Mesenchymal stem cell (in vitro differentiated cells and primary cell): ENCODE results near the gene SERINC5.

Experiments used
- DNase-seq: peaks from one replicate; pipeline ENCODE4 v3.0.0-alpha.2; 2013
- H2AFZ ChIP-seq: one replicate; pipeline ENCODE4 v1.6.1; 2013; ENCODE audit warnings: low read depth, mild to moderate bottlenecking, control low read depth, inconsistent platforms, low read length, moderate library complexity
- H2AK5ac ChIP-seq: 2 replicates; pipeline ENCODE4 v1.6.1; 2013; ENCODE audit warnings: low read length, moderate library complexity, mild to moderate bottlenecking, inconsistent platforms; ENCODE audit not compliant: severe bottlenecking
- H2BK120ac ChIP-seq: one replicate; pipeline ENCODE4 v1.6.1; 2013; ENCODE audit warnings: low read depth, mild to moderate bottlenecking, inconsistent platforms, low read length, moderate library complexity
- H2BK12ac ChIP-seq, 2 experiments: one replicate each; pipeline ENCODE4 v1.6.1; 2013; ENCODE audit warnings: inconsistent platforms in 2 of 2, low read length in 2 of 2, mild to moderate bottlenecking in 2 of 2, moderate library complexity in 2 of 2, control low read depth in 1 of 2
- H2BK15ac ChIP-seq: one replicate; pipeline ENCODE4 v1.6.1; 2013; ENCODE audit warnings: mild to moderate bottlenecking, low read depth, inconsistent platforms; ENCODE audit not compliant: poor library complexity, severe bottlenecking
- H2BK5ac ChIP-seq: 2 replicates; pipeline ENCODE4 v1.6.1; 2013; ENCODE audit warnings: low read depth, mild to moderate bottlenecking, low read length, control low read depth, inconsistent platforms; ENCODE audit not compliant: poor library complexity, severe bottlenecking
- H3K14ac ChIP-seq, 2 experiments: one replicate each; pipeline ENCODE4 v1.6.1; 2013; ENCODE audit warnings: inconsistent platforms in 2 of 2, low read length in 2 of 2, control low read depth in 1 of 2, mild to moderate bottlenecking in 1 of 2, moderate library complexity in 1 of 2
- H3K18ac ChIP-seq, 2 experiments: one replicate each; pipeline ENCODE4 v1.6.1; 2013; ENCODE audit warnings: inconsistent platforms in 2 of 2, low read length in 2 of 2, control low read depth in 1 of 2, low read depth in 1 of 2, mild to moderate bottlenecking in 1 of 2
- H3K23ac ChIP-seq, 2 experiments: one replicate each; pipeline ENCODE4 v1.6.1; 2013; ENCODE audit warnings: inconsistent platforms in 2 of 2, low read length in 2 of 2, mild to moderate bottlenecking in 2 of 2, moderate library complexity in 2 of 2, control low read depth in 1 of 2
- H3K27ac ChIP-seq: 2 replicates; pipeline ENCODE4 v1.5.1; 2013; ENCODE audit warnings: mild to moderate bottlenecking, moderate library complexity, low read length, control low read depth, inconsistent platforms; ENCODE audit not compliant: poor library complexity, severe bottlenecking
- H3K27me3 ChIP-seq, 2 experiments: 2 replicates each; pipeline versions ENCODE4 v1.6.1 to v1.7.0; 2013; ENCODE audit warnings: low read length in 2 of 2, mild to moderate bottlenecking in 2 of 2, moderate library complexity in 2 of 2, control low read depth in 1 of 2, inconsistent platforms in 1 of 2; ENCODE audit not compliant: control insufficient read depth in 1 of 2, insufficient read depth in 1 of 2
- H3K36me3 ChIP-seq, 2 experiments: 2 replicates each; pipeline versions ENCODE4 v1.6.1 to v1.7.0; 2013; ENCODE audit warnings: low read length in 2 of 2, control low read depth in 1 of 2, inconsistent platforms in 1 of 2, low read depth in 1 of 2, mild to moderate bottlenecking in 1 of 2; ENCODE audit not compliant: insufficient read depth in 2 of 2, control insufficient read depth in 1 of 2
- H3K4ac ChIP-seq, 2 experiments: one replicate each; pipeline ENCODE4 v1.6.1; 2013; ENCODE audit warnings: inconsistent platforms in 2 of 2, low read length in 2 of 2, mild to moderate bottlenecking in 2 of 2, moderate library complexity in 2 of 2, control low read depth in 1 of 2, low read depth in 1 of 2
- H3K4me1 ChIP-seq: 2 replicates; pipeline ENCODE4 v1.6.1; 2013; ENCODE audit warnings: low read depth, low read length, control low read depth; ENCODE audit not compliant: control insufficient read depth, insufficient read depth
- H3K4me2 ChIP-seq: 2 replicates; pipeline ENCODE4 v1.6.1; 2013; ENCODE audit warnings: low read length, mild to moderate bottlenecking, inconsistent platforms; ENCODE audit not compliant: poor library complexity, severe bottlenecking
- H3K4me3 ChIP-seq, 2 experiments: 2 replicates each; pipeline versions ENCODE4 v1.5.1 to v1.7.0; 2013; ENCODE audit warnings: low read length in 2 of 2, mild to moderate bottlenecking in 2 of 2, control low read depth in 1 of 2, low read depth in 1 of 2; ENCODE audit not compliant: insufficient read depth in 1 of 2
- H3K79me1 ChIP-seq: replicated peaks from 2 replicates; pipeline ENCODE4 v1.6.1; 2013; ENCODE audit warnings: mild to moderate bottlenecking, control low read depth, low read length, inconsistent platforms; ENCODE audit not compliant: poor library complexity, severe bottlenecking
- H3K9ac ChIP-seq: 2 replicates; pipeline ENCODE4 v1.7.0; 2013; ENCODE audit warnings: mild to moderate bottlenecking, low read length, moderate library complexity
- H3K9me3 ChIP-seq: 2 replicates; pipeline ENCODE4 v1.7.0; 2013; ENCODE audit warnings: mild to moderate bottlenecking, low read length; ENCODE audit not compliant: control insufficient read depth
- H4K8ac ChIP-seq: one replicate; pipeline ENCODE4 v1.6.1; 2013; ENCODE audit warnings: inconsistent platforms, mild to moderate bottlenecking, low read length, moderate library complexity
- H4K91ac ChIP-seq: one replicate; pipeline ENCODE4 v1.6.1; 2013; ENCODE audit warnings: mild to moderate bottlenecking, low read length, inconsistent platforms
- WGBS: methylation state at CpG from one replicate; pipeline ENCODE4 v1.1.7; 2013; ENCODE audit warnings: mixed read lengths; 5-methylcytosine and 5-hydroxymethylcytosine counted together

Gene SERINC5

DNA sequence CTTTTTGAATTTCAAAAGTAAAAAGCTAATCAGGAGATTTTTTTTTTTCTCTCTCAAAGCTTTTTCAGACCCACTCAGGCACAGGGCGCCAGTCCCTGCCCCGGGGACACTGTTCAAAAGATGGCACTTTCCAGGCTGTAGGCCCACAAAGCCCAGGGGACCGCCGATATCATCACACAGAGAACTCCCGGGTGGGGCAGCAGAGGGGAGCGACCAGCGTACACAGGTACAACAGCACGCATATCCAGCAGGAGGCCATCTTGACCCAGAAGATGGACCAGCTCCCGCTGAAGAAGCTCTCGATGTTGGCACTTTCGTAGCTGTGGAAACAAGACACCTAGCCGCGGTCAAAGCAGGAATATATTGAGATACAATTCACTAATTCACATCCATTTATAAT lies 112.4 kb downstream of the SERINC5 start:
- no peak overlapping the region for H3K9ac ChIP-seq
- no peak overlapping the region for H2BK120ac ChIP-seq
- WGBS: 96% methylated on average over 13 of the region's 13 CpGs
- no peaks in the 10 kb centered on the region for H3K27me3 ChIP-seq
- H3K9me3 ChIP-seq: no peaks in the 10 kb centered on the region
- H2BK12ac ChIP-seq: no peak overlapping the region
- H2AK5ac ChIP-seq: no peak overlapping the region
- no peak overlapping the region for H2AFZ ChIP-seq
- H3K4ac ChIP-seq: no peak overlapping the region
- no peak overlapping the region for H4K8ac ChIP-seq
- H4K91ac ChIP-seq: no peak overlapping the region
- H3K23ac ChIP-seq: no peak overlapping the region
- no peak overlapping the region for H3K14ac ChIP-seq
- H2BK15ac ChIP-seq: no peak overlapping the region
- H3K4me3 ChIP-seq: no peak overlapping the region
- DNase-seq: no peak
- no peaks in the 10 kb centered on the region for H3K79me1 ChIP-seq
- H3K27ac ChIP-seq: no peak overlapping the region
- peaks cover 6 to 35% of the 10 kb centered on the region in 2 experiments for H3K36me3 ChIP-seq
- no peak overlapping the region for H3K18ac ChIP-seq
- no peak overlapping the region for H3K4me2 ChIP-seq
- H3K4me1 ChIP-seq: no peaks in the 10 kb centered on the region
- H2BK5ac ChIP-seq: no peak overlapping the region

DNA sequence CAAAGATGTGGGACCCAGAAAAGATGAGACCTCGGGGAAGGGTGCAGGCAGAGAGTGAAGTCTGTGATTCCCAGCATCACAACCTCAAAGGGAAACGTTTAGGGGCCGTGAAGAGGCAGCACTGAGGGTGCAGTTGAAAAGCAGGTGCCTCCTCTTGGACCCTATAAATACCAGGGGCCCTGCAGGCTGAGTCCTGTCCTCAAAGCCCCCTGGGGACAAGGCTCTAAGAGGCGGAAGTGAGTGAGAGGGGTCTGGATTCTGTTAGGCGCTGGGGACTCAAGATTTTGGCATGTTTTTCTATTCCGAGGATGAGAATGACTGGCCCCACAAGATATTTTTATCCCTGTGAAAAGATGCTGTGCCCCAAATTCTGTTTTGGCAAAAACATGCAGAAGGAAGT lies 112.9 kb downstream of the SERINC5 start:
- H2BK12ac ChIP-seq: no peak overlapping the region
- H2BK120ac ChIP-seq: no peak overlapping the region
- H3K79me1 ChIP-seq: no peaks in the 10 kb centered on the region
- H2AFZ ChIP-seq: no peak overlapping the region
- no peak overlapping the region for H2BK5ac ChIP-seq
- H3K14ac ChIP-seq: no peak overlapping the region
- H2BK15ac ChIP-seq: no peak overlapping the region
- no peak overlapping the region for H3K4ac ChIP-seq
- no peak overlapping the region for H3K18ac ChIP-seq
- WGBS: 50% methylated on average over 6 of the region's 6 CpGs
- no peaks in the 10 kb centered on the region for H3K9me3 ChIP-seq
- H4K8ac ChIP-seq: no peak overlapping the region
- no peak overlapping the region for H3K4me3 ChIP-seq
- H2AK5ac ChIP-seq: no peak overlapping the region
- DNase-seq: no peak
- no peak overlapping the region for H3K23ac ChIP-seq
- no peaks in the 10 kb centered on the region for H3K4me1 ChIP-seq
- no peaks in the 10 kb centered on the region for H3K27me3 ChIP-seq
- H3K36me3 ChIP-seq: peaks cover 6 to 35% of the 10 kb centered on the region in 2 experiments
- H4K91ac ChIP-seq: no peak overlapping the region
- no peak overlapping the region for H3K4me2 ChIP-seq
- no peak overlapping the region for H3K9ac ChIP-seq
- no peak overlapping the region for H3K27ac ChIP-seq

- H3K4ac ChIP-seq: no peak overlapping the region
- H3K27me3 ChIP-seq: no peaks in the 10 kb centered on the region
- H2AK5ac ChIP-seq: no peak overlapping the region
- H2BK5ac ChIP-seq: no peak overlapping the region
- H3K79me1 ChIP-seq: no peaks in the 10 kb centered on the region
- H3K9me3 ChIP-seq: no peaks in the 10 kb centered on the region
- no peak overlapping the region for H4K91ac ChIP-seq
- peaks cover 6 to 28% of the 10 kb centered on the region in 2 experiments for H3K36me3 ChIP-seq
- no peak overlapping the region for H3K4me3 ChIP-seq
- no peak for DNase-seq
- no peak overlapping the region for H3K4me2 ChIP-seq
- H4K8ac ChIP-seq: peak overlapping the region; percentile 47
- no peak overlapping the region for H3K18ac ChIP-seq
- no peaks in the 10 kb centered on the region for H3K4me1 ChIP-seq
- H3K27ac ChIP-seq: no peak overlapping the region
- no peak overlapping the region for H3K14ac ChIP-seq
- H3K23ac ChIP-seq: no peak overlapping the region
- H2BK120ac ChIP-seq: no peak overlapping the region
- peak overlapping the region; percentile 1 for H2AFZ ChIP-seq
- WGBS: 73% methylated on average over 3 of the region's 3 CpGs
- H2BK12ac ChIP-seq: no peak overlapping the region
- H3K9ac ChIP-seq: peak overlapping the region; percentile 71
- no peak overlapping the region for H2BK15ac ChIP-seq
Measured at GRCh38 chr5:80141681-80142080, 114.2 kb downstream of the SERINC5 start.

DNA sequence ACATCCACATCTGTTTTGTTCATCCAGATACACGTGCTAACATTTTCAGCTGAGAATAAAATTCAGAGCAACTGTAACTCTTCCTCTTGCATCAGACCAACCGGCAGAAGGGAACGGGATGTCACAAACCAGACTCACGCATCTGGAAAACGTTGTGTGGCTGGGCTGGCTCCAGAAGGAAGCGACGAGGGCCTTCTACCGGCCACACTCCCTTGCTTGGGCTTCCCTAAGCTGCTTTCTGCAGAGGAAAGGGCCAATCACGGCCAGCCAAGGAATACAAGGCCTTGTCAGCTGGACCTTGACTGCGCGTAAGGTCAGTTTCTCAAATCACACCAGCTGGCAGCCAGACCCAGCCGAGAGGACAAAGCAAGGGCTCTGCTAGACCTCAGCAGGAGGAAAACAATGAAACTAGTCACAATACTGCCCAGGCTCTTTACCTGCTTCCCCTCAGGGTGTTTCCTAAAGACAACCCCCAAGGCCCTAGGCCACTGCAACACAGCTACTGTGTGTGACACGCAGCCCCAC lies 114.6 kb downstream of the SERINC5 start:
- peaks cover 6 to 28% of the 10 kb centered on the region in 2 experiments for H3K36me3 ChIP-seq
- no peaks in the 10 kb centered on the region for H3K9me3 ChIP-seq
- no peak overlapping the region for H2BK120ac ChIP-seq
- no peaks in the 10 kb centered on the region for H3K27me3 ChIP-seq
- no peak overlapping the region for H2BK5ac ChIP-seq
- no peak overlapping the region for H3K23ac ChIP-seq
- no peak overlapping the region for H3K4me3 ChIP-seq
- peak; percentile 75 for DNase-seq
- H2BK15ac ChIP-seq: no peak overlapping the region
- H2BK12ac ChIP-seq: no peak overlapping the region
- H4K8ac ChIP-seq: peak overlapping the region; percentile 47
- no peaks in the 10 kb centered on the region for H3K4me1 ChIP-seq
- H3K79me1 ChIP-seq: no peaks in the 10 kb centered on the region
- 23% methylated on average over 13 of the region's 13 CpGs for WGBS
- peak overlapping the region; percentile 1 for H2AFZ ChIP-seq
- H3K9ac ChIP-seq: peak overlapping the region; percentile 71
- H3K4ac ChIP-seq: peak overlapping the region in 1 of 2 experiments; percentile 15
- H3K4me2 ChIP-seq: no peak overlapping the region
- no peak overlapping the region for H3K27ac ChIP-seq
- H4K91ac ChIP-seq: no peak overlapping the region
- H3K18ac ChIP-seq: peak overlapping the region in 1 of 2 experiments; percentile 74
- H2AK5ac ChIP-seq: no peak overlapping the region
- H3K14ac ChIP-seq: peak overlapping the region in 1 of 2 experiments; percentile 6
